Endothelial cell of umbilical vein (primary cell): Measurements from ENCODE around the gene ZBTB20.

ENCODE experiments used
- CTCF ChIP-seq, 2 donors: IDR thresholded peaks; 1 replicate in 1 of 2; 2 replicates in 1 of 2; pipeline ENCODE4 v1.5.1; 2011; ENCODE audit warnings: low read length in 2 of 2, mild to moderate bottlenecking in 2 of 2, moderate library complexity in 2 of 2, control low read depth in 1 of 2, inconsistent platforms in 1 of 2, low read depth in 1 of 2; ENCODE audit not compliant: insufficient read depth in 1 of 2; ENCODE audit errors: extremely low read depth in 1 of 2
- MYC ChIP-seq: IDR thresholded peaks from one replicate; pipeline ENCODE4 v1.6.1; 2011; ENCODE audit warnings: mild to moderate bottlenecking, low read depth, low read length
- POLR2AphosphoS5 ChIP-seq: IDR thresholded peaks from 2 replicates; pipeline ENCODE4 v1.6.1; 2012; ENCODE audit warnings: low read depth, mild to moderate bottlenecking, control low read depth, low read length, moderate library complexity; ENCODE audit not compliant: insufficient read depth

GRCh38 chr3:114624571-114625181 lies 522.4 kb downstream of the ZBTB20 start:
- TF ChIP-seq CTCF (IDR thresholded peaks at IDR 0.05; ENCODE audit: extremely low read depth in 1 of 2, insufficient read depth in 1 of 2, low read depth in 1 of 2, low read length in 2 of 2) (no peak), MYC (no peak), POLR2AphosphoS5 (peak; percentile 69)
